ENCODE measurements around the gene REC8.

REC8 gene

DNA sequence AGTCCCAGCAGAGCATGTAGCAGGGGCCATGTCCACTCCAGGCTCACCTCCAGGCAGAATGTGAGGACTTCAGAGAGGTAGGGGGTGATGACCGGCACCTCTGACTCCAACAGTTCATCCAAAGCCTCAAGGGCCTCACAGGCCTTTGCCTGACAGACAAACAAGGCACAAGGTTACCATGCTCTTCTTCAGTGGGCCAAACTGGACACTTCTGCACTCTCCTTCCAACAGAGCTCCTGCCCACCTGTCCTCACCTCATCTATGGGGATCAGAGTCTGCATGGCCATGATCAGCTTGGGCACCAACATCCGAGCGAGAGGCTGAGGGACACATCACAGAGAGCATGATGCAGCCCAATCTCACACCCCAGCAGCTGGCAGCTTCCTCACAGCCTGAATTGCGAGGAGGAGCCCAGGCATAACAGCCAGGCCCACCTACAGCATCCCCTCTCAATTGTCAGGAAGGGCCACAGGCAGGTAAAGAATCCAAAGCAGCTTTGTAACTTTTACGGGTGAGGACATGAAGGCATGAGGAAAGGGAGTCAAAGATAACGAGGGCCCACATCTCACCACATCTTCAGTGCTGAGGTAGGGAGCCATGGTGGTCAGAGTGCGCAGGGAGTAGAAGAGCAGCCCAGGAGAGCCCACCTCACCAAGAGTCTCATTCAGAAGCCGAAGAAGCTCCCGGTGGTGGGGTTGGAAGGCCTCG, 15.1 kb downstream of the REC8 start:
- Histone ChIP-seq H3K4me2 (ENCODE audit: low read depth, low read length, poor library complexity, severe bottlenecking) (peak overlapping the region; percentile 71), H2AFZ (ENCODE audit: low read depth, low read length, severe bottlenecking) (no peak overlapping the region), H4K20me1 (ENCODE audit: low read depth, low read length) (no peaks in the 10 kb centered on the region), H3K9me3 (ENCODE audit: insufficient read depth, low read length) (no peaks in the 10 kb centered on the region), H3K27ac (ENCODE audit: low read depth, low read length) (no peak overlapping the region), H3F3A (ENCODE audit: insufficient read depth) (peaks cover 14% of the 10 kb centered on the region), H3K79me2 (ENCODE audit: insufficient read depth, low read length) (no peaks in the 10 kb centered on the region), H3K4me3 (ENCODE audit: insufficient read depth, low read length, poor library complexity, severe bottlenecking) (no peak overlapping the region), H3K36me3 (ENCODE audit: low read length) (no peaks in the 10 kb centered on the region), H3K9me2 (replicated peaks; ENCODE audit: insufficient read depth, low read length) (no peaks in the 10 kb centered on the region), H3K27me3 (ENCODE audit: low read length) (no peaks in the 10 kb centered on the region), H3K9ac (ENCODE audit: low read length) (0 out of 2 replicates have a peak overlapping the region, but pooled peaks have one; percentile 72)
- TF ChIP-seq, protein P1, sequence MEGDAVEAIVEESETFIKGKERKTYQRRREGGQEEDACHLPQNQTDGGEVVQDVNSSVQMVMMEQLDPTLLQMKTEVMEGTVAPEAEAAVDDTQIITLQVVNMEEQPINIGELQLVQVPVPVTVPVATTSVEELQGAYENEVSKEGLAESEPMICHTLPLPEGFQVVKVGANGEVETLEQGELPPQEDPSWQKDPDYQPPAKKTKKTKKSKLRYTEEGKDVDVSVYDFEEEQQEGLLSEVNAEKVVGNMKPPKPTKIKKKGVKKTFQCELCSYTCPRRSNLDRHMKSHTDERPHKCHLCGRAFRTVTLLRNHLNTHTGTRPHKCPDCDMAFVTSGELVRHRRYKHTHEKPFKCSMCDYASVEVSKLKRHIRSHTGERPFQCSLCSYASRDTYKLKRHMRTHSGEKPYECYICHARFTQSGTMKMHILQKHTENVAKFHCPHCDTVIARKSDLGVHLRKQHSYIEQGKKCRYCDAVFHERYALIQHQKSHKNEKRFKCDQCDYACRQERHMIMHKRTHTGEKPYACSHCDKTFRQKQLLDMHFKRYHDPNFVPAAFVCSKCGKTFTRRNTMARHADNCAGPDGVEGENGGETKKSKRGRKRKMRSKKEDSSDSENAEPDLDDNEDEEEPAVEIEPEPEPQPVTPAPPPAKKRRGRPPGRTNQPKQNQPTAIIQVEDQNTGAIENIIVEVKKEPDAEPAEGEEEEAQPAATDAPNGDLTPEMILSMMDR (IDR thresholded peaks at IDR 0.05; ENCODE audit: insufficient read depth, low read length, poor library complexity, severe bottlenecking), result no peak
- no peak for TF ChIP-seq EZH2phosphoT487 (conservative IDR thresholded peaks at IDR 0.05; ENCODE audit: low read length)

DNA sequence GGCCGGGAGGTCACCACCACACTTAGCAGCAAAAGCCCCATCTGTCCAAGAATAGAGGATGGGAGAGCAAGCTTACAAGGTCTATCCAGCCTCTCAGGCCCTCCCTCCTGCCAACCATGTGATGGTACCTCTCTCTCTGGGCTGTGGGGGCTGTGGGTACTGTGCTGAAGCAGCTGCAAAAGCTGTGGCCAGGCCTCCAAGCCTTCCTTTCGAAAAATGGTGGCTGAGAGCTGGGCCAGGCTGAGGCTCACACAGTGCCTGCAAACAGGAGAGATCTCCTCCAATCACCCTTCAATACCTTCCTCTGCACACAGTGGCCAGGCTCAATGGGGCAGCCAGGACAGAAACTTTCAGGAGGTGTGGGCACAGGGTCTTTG, 15.6 kb downstream of the REC8 start:
- Histone ChIP-seq H3K9ac (ENCODE audit: low read length) (peak overlapping the region; percentile 72), H3K4me2 (ENCODE audit: low read depth, low read length, poor library complexity, severe bottlenecking) (peak overlapping the region; percentile 71), H3K4me3 (ENCODE audit: insufficient read depth, low read length, poor library complexity, severe bottlenecking) (peak overlapping the region; percentile 81), H2AFZ (ENCODE audit: low read depth, low read length, severe bottlenecking) (no peak overlapping the region), H3F3A (ENCODE audit: insufficient read depth) (peaks cover 14% of the 10 kb centered on the region), H3K9me3 (ENCODE audit: insufficient read depth, low read length) (no peaks in the 10 kb centered on the region), H4K20me1 (ENCODE audit: low read depth, low read length) (no peaks in the 10 kb centered on the region), H3K9me2 (replicated peaks; ENCODE audit: insufficient read depth, low read length) (no peaks in the 10 kb centered on the region), H3K27ac (ENCODE audit: low read depth, low read length) (peak overlapping the region; percentile 44; the same call in 1 of the 2 replicates), H3K27me3 (ENCODE audit: low read length) (no peaks in the 10 kb centered on the region), H3K79me2 (ENCODE audit: insufficient read depth, low read length) (no peaks in the 10 kb centered on the region), H3K36me3 (ENCODE audit: low read length) (no peaks in the 10 kb centered on the region)
- no peak for TF ChIP-seq EZH2phosphoT487 (conservative IDR thresholded peaks at IDR 0.05; ENCODE audit: low read length)
- TF ChIP-seq, protein P1 (IDR thresholded peaks at IDR 0.05; ENCODE audit: insufficient read depth, low read length, poor library complexity, severe bottlenecking), result no peak

DNA sequence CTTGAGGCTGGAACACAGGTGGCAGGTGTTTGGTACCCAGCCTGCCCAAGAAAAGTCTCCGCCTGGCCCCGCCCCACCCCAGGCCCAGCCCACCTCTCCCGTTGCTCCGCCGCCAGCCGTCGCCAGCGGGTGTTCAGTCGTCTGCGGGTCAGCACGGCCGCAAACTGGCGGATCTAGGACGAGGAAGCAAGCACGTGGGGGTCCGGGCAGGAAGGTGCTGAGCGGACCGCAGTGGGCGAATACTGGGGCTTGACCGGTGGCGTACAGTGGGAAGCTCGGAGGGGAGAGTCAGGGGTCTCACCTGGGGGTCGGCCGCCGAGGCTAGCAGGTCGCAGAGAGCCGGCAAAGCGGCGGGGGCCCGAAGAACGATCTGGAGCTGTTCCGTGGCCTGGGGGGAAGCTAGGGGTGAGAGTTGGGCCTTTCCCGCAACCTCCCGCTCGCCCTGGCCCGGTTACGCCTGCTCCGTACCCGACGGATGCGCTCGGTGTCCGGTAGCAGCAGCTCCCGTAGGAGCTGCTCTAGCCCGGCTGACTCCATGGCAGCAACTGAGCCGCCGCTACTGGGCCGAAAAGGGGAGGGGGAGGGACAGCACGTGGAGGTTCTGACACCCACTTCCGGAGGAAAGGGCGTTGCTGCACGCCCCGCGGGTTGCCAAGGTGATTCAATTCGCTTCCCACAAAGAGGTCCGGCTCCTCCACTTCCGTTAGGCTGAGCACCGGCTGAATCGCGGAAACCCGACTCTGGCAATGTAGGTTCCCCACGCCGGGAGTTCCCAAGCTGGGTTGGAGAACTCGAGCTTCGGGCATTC, 16.6 kb downstream of the REC8 start, which contains the start of gene IPO4:
Gene IPO4 (minus strand): TSS at position 566 of the 808 bp plus-strand sequence. CDS start 29 bp downstream, at position 537.
- Histone ChIP-seq H3K9me2 (replicated peaks; ENCODE audit: insufficient read depth, low read length) (no peaks in the 10 kb centered on the region), H3K36me3 (ENCODE audit: low read length) (no peaks in the 10 kb centered on the region), H2AFZ (ENCODE audit: low read depth, low read length, severe bottlenecking) (peak within 1 kb of the TSS; percentile 56), H4K20me1 (ENCODE audit: low read depth, low read length) (no peaks in the 10 kb centered on the region), H3K9ac (ENCODE audit: low read length) (peak within 1 kb of the TSS; percentile 72), H3K4me3 (ENCODE audit: insufficient read depth, low read length, poor library complexity, severe bottlenecking) (peak within 1 kb of the TSS; percentile 81), H3K9me3 (ENCODE audit: insufficient read depth, low read length) (no peaks in the 10 kb centered on the region), H3K27ac (ENCODE audit: low read depth, low read length) (peak within 1 kb of the TSS; percentile 63), H3K27me3 (ENCODE audit: low read length) (no peaks in the 10 kb centered on the region), H3K4me2 (ENCODE audit: low read depth, low read length, poor library complexity, severe bottlenecking) (peak within 1 kb of the TSS; percentile 71), H3K79me2 (ENCODE audit: insufficient read depth, low read length) (no peaks in the 10 kb centered on the region), H3F3A (ENCODE audit: insufficient read depth) (peaks cover 14% of the 10 kb centered on the region)
- TF ChIP-seq EZH2phosphoT487 (conservative IDR thresholded peaks at IDR 0.05; ENCODE audit: low read length), result no peak
- TF ChIP-seq, protein P1 (IDR thresholded peaks at IDR 0.05; ENCODE audit: insufficient read depth, low read length, poor library complexity, severe bottlenecking), result no peak
